SK-N-SH treated with all-trans-retinoic acid at 6 μM for 48 hours (cell line): ENCODE measurements around the gene ADRB1.

Source experiments
- ATAC-seq: fragments of 200-7000 bp; cut with Tn5 transposase; 3 replicates; pipeline ENCODE4 v1.9.1; 2020; ENCODE audit warnings: mild to moderate bottlenecking, moderate library complexity
- ARNTL ChIP-seq: fragments of 450-650 bp; formaldehyde crosslinking; IDR thresholded peaks from 2 replicates; pipeline ENCODE4 v1.5.0; 2020; ENCODE audit warnings: low read depth, mild to moderate bottlenecking, moderate library complexity, borderline replicate concordance
- CREB5 ChIP-seq: fragments of 250-450 bp; sonication (Bioruptor Pico); IDR thresholded peaks from 2 replicates; pipeline ENCODE4 v1.5.1; 2020; ENCODE audit warnings: low read depth, mild to moderate bottlenecking, moderate library complexity
- CSDC2 ChIP-seq: fragments of 250-450 bp; sonication (Bioruptor Pico); IDR thresholded peaks from 2 replicates; pipeline ENCODE4 v1.5.0; 2020; ENCODE audit warnings: mild to moderate bottlenecking, moderate library complexity
- CSRNP3 ChIP-seq: fragments of 250-450 bp; sonication (Bioruptor Pico); IDR thresholded peaks from 2 replicates; pipeline ENCODE4 v1.5.1; 2021; ENCODE audit warnings: mild to moderate bottlenecking, moderate library complexity
- ESRRG ChIP-seq: fragments of 250-450 bp; sonication (Bioruptor Pico); IDR thresholded peaks from 2 replicates; pipeline ENCODE4 v1.6.1; 2021; ENCODE audit warnings: mild to moderate bottlenecking
- GLIS3 ChIP-seq: fragments of 250-450 bp; sonication (Bioruptor Pico); IDR thresholded peaks from 2 replicates; pipeline ENCODE4 v1.5.0; 2020; ENCODE audit warnings: mild to moderate bottlenecking, moderate library complexity
- ISL1 ChIP-seq: fragments of 250-450 bp; sonication (Bioruptor Pico); IDR thresholded peaks from 2 replicates; pipeline ENCODE4 v2.1.2; 2022; ENCODE audit warnings: mild to moderate bottlenecking, moderate library complexity
- PPARA ChIP-seq: fragments of 250-450 bp; sonication (Bioruptor Pico); IDR thresholded peaks from 2 replicates; pipeline ENCODE4 v1.5.0; 2020; ENCODE audit warnings: mild to moderate bottlenecking, borderline replicate concordance
- RARB ChIP-seq: fragments of 250-450 bp; sonication (Bioruptor Pico); IDR thresholded peaks from 2 replicates; pipeline ENCODE4 v1.8.0; 2021; ENCODE audit warnings: mild to moderate bottlenecking, moderate library complexity
- SNAI2 ChIP-seq: fragments of 250-450 bp; sonication (Bioruptor Pico); IDR thresholded peaks from 2 replicates; pipeline ENCODE4 v1.5.0; 2020; ENCODE audit warnings: mild to moderate bottlenecking, moderate library complexity
- TCF4 ChIP-seq: fragments of 250-450 bp; sonication (Bioruptor Pico); IDR thresholded peaks from 2 replicates; pipeline ENCODE4 v1.8.0; 2021; ENCODE audit warnings: mild to moderate bottlenecking, moderate library complexity, borderline replicate concordance
- TOX ChIP-seq: fragments of 250-450 bp; sonication (Bioruptor Pico); IDR thresholded peaks from 2 replicates; pipeline ENCODE4 v1.8.0; 2021; ENCODE audit warnings: mild to moderate bottlenecking, moderate library complexity, borderline replicate concordance
- ZC3H10 ChIP-seq: fragments of 250-450 bp; sonication (Bioruptor Pico); IDR thresholded peaks from 2 replicates; pipeline ENCODE4 v1.5.1; 2021; ENCODE audit warnings: mild to moderate bottlenecking, moderate library complexity
- ZFP3 ChIP-seq: fragments of 250-450 bp; sonication (Bioruptor Pico); IDR thresholded peaks from 2 replicates; pipeline ENCODE4 v1.5.0; 2020; ENCODE audit warnings: mild to moderate bottlenecking, moderate library complexity
- ZFP30 ChIP-seq: fragments of 450-650 bp; formaldehyde crosslinking; IDR thresholded peaks from 2 replicates; pipeline ENCODE4 v1.5.0; 2022; ENCODE audit warnings: mild to moderate bottlenecking, moderate library complexity
- ZNF565 ChIP-seq: fragments of 450-650 bp; formaldehyde crosslinking; conservative IDR thresholded peaks from 2 replicates; pipeline ENCODE4 v1.5.0; 2020; ENCODE audit warnings: low read depth, mild to moderate bottlenecking, moderate library complexity
- ZNF70 ChIP-seq: fragments of 450-650 bp; formaldehyde crosslinking; IDR thresholded peaks from 2 replicates; pipeline ENCODE4 v1.5.0; 2020; ENCODE audit warnings: mild to moderate bottlenecking, moderate library complexity
- ZNF8 ChIP-seq: fragments of 450-650 bp; formaldehyde crosslinking; IDR thresholded peaks from 2 replicates; pipeline ENCODE4 v1.5.0; 2020; ENCODE audit warnings: mild to moderate bottlenecking, moderate library complexity
- TF ChIP-seq, protein P1 (sequence below): fragments of 250-450 bp; sonication (Bioruptor Pico); IDR thresholded peaks from 2 replicates; pipeline ENCODE4 v1.5.0; 2020; ENCODE audit warnings: mild to moderate bottlenecking, moderate library complexity
- TF ChIP-seq, protein P2 (sequence below): fragments of 250-450 bp; sonication (Bioruptor Pico); IDR thresholded peaks from 2 replicates; pipeline ENCODE4 v1.8.0; 2021; ENCODE audit warnings: low read depth, mild to moderate bottlenecking, moderate library complexity, borderline replicate concordance
- TF ChIP-seq, protein P3 (sequence below): fragments of 250-450 bp; sonication (Bioruptor Pico); IDR thresholded peaks from 2 replicates; pipeline ENCODE4 v1.8.0; 2020; ENCODE audit warnings: mild to moderate bottlenecking, moderate library complexity, borderline replicate concordance

The ADRB1 gene

DNA sequence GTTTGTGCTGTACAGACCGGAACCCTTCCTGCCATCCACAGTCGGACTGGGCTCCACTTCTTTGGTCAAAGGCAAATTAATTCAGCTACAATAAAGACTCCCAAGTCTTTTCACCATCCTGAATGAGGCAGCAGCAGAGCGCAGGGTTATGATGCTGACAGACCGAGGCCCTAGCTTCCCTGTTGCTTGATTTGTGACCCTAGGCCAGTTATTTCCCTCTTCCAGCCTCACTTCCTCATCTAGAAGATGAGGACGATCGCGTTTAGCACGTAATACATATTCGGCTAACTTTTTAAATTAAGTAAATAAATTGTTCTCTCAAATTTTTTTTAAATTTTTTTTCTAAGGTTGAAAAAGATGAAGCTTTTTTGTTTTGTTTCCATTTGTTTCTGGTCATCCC is 18.1 kb downstream of the ADRB1 start:
- TF ChIP-seq ZFP30 (CRISPR knock-in tag) (no peak), CREB5 (no peak), TCF4 (CRISPR knock-in tag) (no peak), ZC3H10 (CRISPR knock-in tag) (no peak), ZNF8 (CRISPR knock-in tag) (no peak), SNAI2 (no peak), ISL1 (no peak), ZNF565 (CRISPR knock-in tag) (no peak), CSRNP3 (CRISPR knock-in tag) (no peak), ESRRG (no peak), TOX (no peak), CSDC2 (CRISPR knock-in tag) (no peak), PPARA (CRISPR knock-in tag) (no peak), RARB (CRISPR knock-in tag) (no peak), ZNF70 (CRISPR knock-in tag) (no peak), ARNTL (CRISPR knock-in tag) (no peak), GLIS3 (CRISPR knock-in tag) (no peak)
- TF ChIP-seq, protein P1, sequence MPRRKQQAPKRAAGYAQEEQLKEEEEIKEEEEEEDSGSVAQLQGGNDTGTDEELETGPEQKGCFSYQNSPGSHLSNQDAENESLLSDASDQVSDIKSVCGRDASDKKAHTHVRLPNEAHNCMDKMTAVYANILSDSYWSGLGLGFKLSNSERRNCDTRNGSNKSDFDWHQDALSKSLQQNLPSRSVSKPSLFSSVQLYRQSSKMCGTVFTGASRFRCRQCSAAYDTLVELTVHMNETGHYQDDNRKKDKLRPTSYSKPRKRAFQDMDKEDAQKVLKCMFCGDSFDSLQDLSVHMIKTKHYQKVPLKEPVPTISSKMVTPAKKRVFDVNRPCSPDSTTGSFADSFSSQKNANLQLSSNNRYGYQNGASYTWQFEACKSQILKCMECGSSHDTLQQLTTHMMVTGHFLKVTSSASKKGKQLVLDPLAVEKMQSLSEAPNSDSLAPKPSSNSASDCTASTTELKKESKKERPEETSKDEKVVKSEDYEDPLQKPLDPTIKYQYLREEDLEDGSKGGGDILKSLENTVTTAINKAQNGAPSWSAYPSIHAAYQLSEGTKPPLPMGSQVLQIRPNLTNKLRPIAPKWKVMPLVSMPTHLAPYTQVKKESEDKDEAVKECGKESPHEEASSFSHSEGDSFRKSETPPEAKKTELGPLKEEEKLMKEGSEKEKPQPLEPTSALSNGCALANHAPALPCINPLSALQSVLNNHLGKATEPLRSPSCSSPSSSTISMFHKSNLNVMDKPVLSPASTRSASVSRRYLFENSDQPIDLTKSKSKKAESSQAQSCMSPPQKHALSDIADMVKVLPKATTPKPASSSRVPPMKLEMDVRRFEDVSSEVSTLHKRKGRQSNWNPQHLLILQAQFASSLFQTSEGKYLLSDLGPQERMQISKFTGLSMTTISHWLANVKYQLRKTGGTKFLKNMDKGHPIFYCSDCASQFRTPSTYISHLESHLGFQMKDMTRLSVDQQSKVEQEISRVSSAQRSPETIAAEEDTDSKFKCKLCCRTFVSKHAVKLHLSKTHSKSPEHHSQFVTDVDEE (CRISPR knock-in tag) = no peak
- TF ChIP-seq, protein P2, sequence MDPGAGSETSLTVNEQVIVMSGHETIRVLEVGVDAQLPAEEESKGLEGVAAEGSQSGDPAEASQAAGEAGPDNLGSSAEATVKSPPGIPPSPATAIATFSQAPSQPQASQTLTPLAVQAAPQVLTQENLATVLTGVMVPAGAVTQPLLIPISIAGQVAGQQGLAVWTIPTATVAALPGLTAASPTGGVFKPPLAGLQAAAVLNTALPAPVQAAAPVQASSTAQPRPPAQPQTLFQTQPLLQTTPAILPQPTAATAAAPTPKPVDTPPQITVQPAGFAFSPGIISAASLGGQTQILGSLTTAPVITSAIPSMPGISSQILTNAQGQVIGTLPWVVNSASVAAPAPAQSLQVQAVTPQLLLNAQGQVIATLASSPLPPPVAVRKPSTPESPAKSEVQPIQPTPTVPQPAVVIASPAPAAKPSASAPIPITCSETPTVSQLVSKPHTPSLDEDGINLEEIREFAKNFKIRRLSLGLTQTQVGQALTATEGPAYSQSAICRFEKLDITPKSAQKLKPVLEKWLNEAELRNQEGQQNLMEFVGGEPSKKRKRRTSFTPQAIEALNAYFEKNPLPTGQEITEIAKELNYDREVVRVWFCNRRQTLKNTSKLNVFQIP (CRISPR knock-in tag) = no peak
- TF ChIP-seq, protein P3, sequence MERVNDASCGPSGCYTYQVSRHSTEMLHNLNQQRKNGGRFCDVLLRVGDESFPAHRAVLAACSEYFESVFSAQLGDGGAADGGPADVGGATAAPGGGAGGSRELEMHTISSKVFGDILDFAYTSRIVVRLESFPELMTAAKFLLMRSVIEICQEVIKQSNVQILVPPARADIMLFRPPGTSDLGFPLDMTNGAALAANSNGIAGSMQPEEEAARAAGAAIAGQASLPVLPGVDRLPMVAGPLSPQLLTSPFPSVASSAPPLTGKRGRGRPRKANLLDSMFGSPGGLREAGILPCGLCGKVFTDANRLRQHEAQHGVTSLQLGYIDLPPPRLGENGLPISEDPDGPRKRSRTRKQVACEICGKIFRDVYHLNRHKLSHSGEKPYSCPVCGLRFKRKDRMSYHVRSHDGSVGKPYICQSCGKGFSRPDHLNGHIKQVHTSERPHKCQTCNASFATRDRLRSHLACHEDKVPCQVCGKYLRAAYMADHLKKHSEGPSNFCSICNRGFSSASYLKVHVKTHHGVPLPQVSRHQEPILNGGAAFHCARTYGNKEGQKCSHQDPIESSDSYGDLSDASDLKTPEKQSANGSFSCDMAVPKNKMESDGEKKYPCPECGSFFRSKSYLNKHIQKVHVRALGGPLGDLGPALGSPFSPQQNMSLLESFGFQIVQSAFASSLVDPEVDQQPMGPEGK (CRISPR knock-in tag) = no peak
- no peak for ATAC-seq

- TF ChIP-seq ZNF565 (CRISPR knock-in tag) (no peak), ZC3H10 (CRISPR knock-in tag) (no peak), ZFP3 (no peak), ARNTL (CRISPR knock-in tag) (no peak), TOX (no peak), CSRNP3 (CRISPR knock-in tag) (no peak), ISL1 (no peak), ZNF70 (CRISPR knock-in tag) (no peak)
- TF ChIP-seq, protein P3 (CRISPR knock-in tag) = no peak
- TF ChIP-seq, all 23 proteins: peak for 0
- ATAC-seq = no peak
Measured at GRCh38 chr10:114064151-114065048, 20.7 kb downstream of the ADRB1 start.
